Caco-2 (cell line): Measurements from ENCODE around the gene TCF12. TPM values are rescaled to one million over a fixed set of nuclear protein-coding genes. Genes with fewer than 3 reads are reported as not detected.

Experiments
- BruUV-seq: library from RNA; stranded (reverse); fragments of 400-500 nt; replicated peaks from 2 replicates; lab custom pipeline; 2021; lab: Mats Ljungman, UMichigan
- CTCF ChIA-PET: fragments of 300-600 bp; sonication (Branson Sonifier 250); formaldehyde crosslinking; loops from one replicate; lab custom pipeline; 2022; ENCODE audit warnings: antibody characterized with exemption; lab: Charles Lee
- POLR2A ChIA-PET: fragments of 300-600 bp; sonication (Branson Sonifier 250); formaldehyde crosslinking; loops from one replicate; lab custom pipeline; 2022; ENCODE audit warnings: antibody characterized with exemption; lab: Charles Lee
- DNase-seq, 2 experiments: peaks; one replicate each; pipeline versions ENCODE4 v3.0.0 to v3.0.0-alpha.2; 2020 to 2022
- H3K27me3 ChIP-seq: replicated peaks from 2 replicates; pipeline ENCODE4 v1.6.0; 2011; ENCODE audit warnings: low read length; ENCODE audit not compliant: control insufficient read depth, insufficient read depth
- H3K36me3 ChIP-seq: 2 replicates; pipeline ENCODE4 v1.5.1; 2011; ENCODE audit warnings: low read length; ENCODE audit not compliant: control insufficient read depth, insufficient read depth
- H3K4me1 ChIP-seq: fragments of 250-450 bp; sonication (Bioruptor Pico); 2 replicates; pipeline ENCODE4 v1.5.1; 2020; ENCODE audit warnings: mild to moderate bottlenecking
- H3K4me3 ChIP-seq: 2 replicates; pipeline ENCODE4 v1.5.1; 2011; ENCODE audit warnings: low read depth, mild to moderate bottlenecking, control low read depth, low read length
- H3K9me3 ChIP-seq: fragments of 250-450 bp; sonication (Bioruptor Pico); 2 replicates; pipeline ENCODE4 v1.5.1; 2020; ENCODE audit warnings: mild to moderate bottlenecking, moderate library complexity
- H3K27ac Mint-ChIP-seq: one replicate; pipeline ENCODE4 v1.8.0; 2022; ENCODE audit warnings: mixed read lengths; ENCODE audit not compliant: unreplicated experiment
- H3K27me3 Mint-ChIP-seq: one replicate; pipeline ENCODE4 v1.8.0; 2022; ENCODE audit warnings: mixed read lengths; ENCODE audit not compliant: insufficient read depth, unreplicated experiment
- H3K36me3 Mint-ChIP-seq: one replicate; pipeline ENCODE4 v1.8.0; 2022; ENCODE audit warnings: mild to moderate bottlenecking, mixed read lengths; ENCODE audit not compliant: insufficient read depth, unreplicated experiment
- H3K4me1 Mint-ChIP-seq: one replicate; pipeline ENCODE4 v1.8.0; 2022; ENCODE audit warnings: low read depth, mixed read lengths; ENCODE audit not compliant: unreplicated experiment
- H3K4me3 Mint-ChIP-seq: one replicate; pipeline ENCODE4 v1.8.0; 2022; ENCODE audit warnings: mild to moderate bottlenecking, moderate library complexity, mixed read lengths; ENCODE audit not compliant: unreplicated experiment
- H3K9me3 Mint-ChIP-seq: one replicate; pipeline ENCODE4 v1.8.0; 2022; ENCODE audit warnings: mixed read lengths; ENCODE audit not compliant: unreplicated experiment
- CTCF ChIP-seq, 2 experiments: fragments of 200-600 bp in 1 of 2; IDR thresholded peaks; 1 replicate in 1 of 2; 2 replicates in 1 of 2; pipeline versions ENCODE4 v1.5.1 to v1.8.0; 2011 to 2022; ENCODE audit warnings: antibody characterized with exemption in 1 of 2, control low read depth in 1 of 2, inconsistent platforms in 1 of 2, low read depth in 1 of 2, low read length in 1 of 2, mild to moderate bottlenecking in 1 of 2, moderate library complexity in 1 of 2; ENCODE audit not compliant: insufficient read depth in 1 of 2, severe bottlenecking in 1 of 2, unreplicated experiment in 1 of 2
- intact Hi-C: fragments of 100-400 bp; cut with micrococcal nuclease; formaldehyde crosslinking; loops from one replicate; pipeline ENCODE4 v1.10.0; 2022; ENCODE audit not compliant: unreplicated experiment
- total RNA-seq: library from RNA; stranded (reverse); gene quantifications from 2 replicates; pipeline ENCODE4 v1.2.3, GENCODE V29; 2022

The TCF12 gene
- total RNA-seq, 1 experiment from 2014 or later, result 64.4 TPM

DNA sequence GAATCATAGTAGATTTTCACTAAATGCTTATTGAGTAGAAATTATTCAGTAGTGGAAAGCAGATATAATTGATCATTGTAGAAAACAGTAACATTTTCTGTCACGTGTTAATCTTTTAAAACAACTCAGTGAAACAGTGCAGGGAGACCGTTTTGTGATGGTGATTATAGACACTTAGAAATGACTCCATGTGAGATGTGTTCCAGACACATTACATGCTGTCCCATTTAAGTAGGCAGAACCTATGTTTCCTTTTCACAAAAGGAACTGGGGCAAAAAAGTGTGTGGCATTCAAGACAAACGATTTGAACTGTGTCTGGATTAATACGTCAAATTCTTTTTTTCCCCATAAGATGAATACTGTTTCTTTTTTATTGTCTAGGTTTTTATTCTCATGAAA lies 126.5 kb downstream of the TCF12 start:
- no peaks in the 10 kb centered on the region for H3K36me3 Mint-ChIP-seq
- no peaks in the 10 kb centered on the region for H3K9me3 ChIP-seq
- no TSS peak for BruUV-seq
- H3K4me1 Mint-ChIP-seq, result no peaks in the 10 kb centered on the region
- no peaks in the 10 kb centered on the region for H3K4me1 ChIP-seq
- H3K36me3 ChIP-seq, result no peaks in the 10 kb centered on the region
- H3K4me3 Mint-ChIP-seq, result no peak overlapping the region
- no peak overlapping the region for H3K4me3 ChIP-seq
- no peak overlapping the region for H3K27ac Mint-ChIP-seq
- no peaks in the 10 kb centered on the region for H3K27me3 ChIP-seq
- H3K9me3 Mint-ChIP-seq, result no peaks in the 10 kb centered on the region
- intact Hi-C loops, result no loop called here
- ChIA-PET CTCF (no interaction called here), POLR2A (no interaction called here)
- DNase-seq, result no peak
- no peak for TF ChIP-seq CTCF (IDR thresholded peaks at IDR 0.05; ENCODE audit: insufficient read depth in 1 of 2, low read depth in 1 of 2, low read length in 1 of 2, severe bottlenecking in 1 of 2, unreplicated experiment in 1 of 2)
- H3K27me3 Mint-ChIP-seq, result no peaks in the 10 kb centered on the region

- Histone ChIP-seq H3K36me3 (no peaks in the 10 kb centered on the region), H3K4me1 (no peaks in the 10 kb centered on the region), H3K27me3 (no peaks in the 10 kb centered on the region), H3K9me3 (no peaks in the 10 kb centered on the region), H3K4me3 (no peak overlapping the region)
- H3K27me3 Mint-ChIP-seq, result no peaks in the 10 kb centered on the region
- TF ChIP-seq CTCF (IDR thresholded peaks at IDR 0.05; ENCODE audit: insufficient read depth in 1 of 2, low read depth in 1 of 2, low read length in 1 of 2, severe bottlenecking in 1 of 2, unreplicated experiment in 1 of 2), result no peak
- no peak overlapping the region for H3K4me3 Mint-ChIP-seq
- no peaks in the 10 kb centered on the region for H3K9me3 Mint-ChIP-seq
- intact Hi-C loops, result no loop called here
- H3K36me3 Mint-ChIP-seq, result no peaks in the 10 kb centered on the region
- DNase-seq, result no peak
- no peaks in the 10 kb centered on the region for H3K4me1 Mint-ChIP-seq
- ChIA-PET POLR2A (no interaction called here), CTCF (no interaction called here)
- H3K27ac Mint-ChIP-seq, result no peak overlapping the region
- BruUV-seq, result no TSS peak
Measured at GRCh38 chr15:57045741-57046382, 127.4 kb downstream of the TCF12 start.

DNA sequence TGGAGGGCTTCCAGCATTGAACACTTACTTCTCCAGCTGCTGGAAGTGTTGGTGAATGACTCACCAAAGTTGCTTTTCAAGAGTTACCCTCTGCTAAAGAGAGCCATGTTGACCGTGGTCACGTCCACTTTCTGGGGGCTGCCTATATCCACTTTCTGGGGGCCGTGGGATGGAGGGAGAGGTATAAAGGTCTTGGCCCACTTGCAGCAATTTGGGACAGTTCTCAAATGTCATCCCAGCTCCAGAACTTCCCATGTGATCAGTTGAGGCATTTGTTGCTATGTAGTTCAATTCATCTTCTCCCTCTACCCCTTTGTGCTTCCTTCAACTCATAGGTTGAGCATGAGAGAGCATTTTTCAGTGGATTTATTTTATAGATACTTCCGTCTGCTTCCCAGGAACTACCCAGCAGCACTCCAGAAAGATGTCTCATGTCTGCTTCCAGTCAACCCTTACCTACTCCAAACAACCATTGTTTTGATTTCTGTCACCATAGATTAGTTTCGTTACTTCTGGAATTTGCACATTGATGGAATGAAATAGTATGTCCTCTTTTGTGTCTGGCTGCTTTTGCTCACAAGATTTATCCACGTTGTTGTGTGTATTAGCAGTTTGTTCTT lies 130.6 kb downstream of the TCF12 start:
- no peak overlapping the region for H3K4me3 ChIP-seq
- CTCF ChIA-PET, result no interaction called here
- no peak for DNase-seq
- H3K27ac Mint-ChIP-seq, result no peak overlapping the region
- no peak overlapping the region for H3K4me3 Mint-ChIP-seq
- peaks cover 6% of the 10 kb centered on the region for H3K4me1 Mint-ChIP-seq
- no peaks in the 10 kb centered on the region for H3K27me3 Mint-ChIP-seq
- POLR2A ChIA-PET, result no interaction called here
- no peaks in the 10 kb centered on the region for H3K36me3 ChIP-seq
- H3K9me3 Mint-ChIP-seq, result no peaks in the 10 kb centered on the region
- H3K9me3 ChIP-seq, result no peaks in the 10 kb centered on the region
- peaks cover 5% of the 10 kb centered on the region for H3K36me3 Mint-ChIP-seq
- intact Hi-C loops, result no loop called here
- no peak for TF ChIP-seq CTCF (IDR thresholded peaks at IDR 0.05; ENCODE audit: insufficient read depth in 1 of 2, low read depth in 1 of 2, low read length in 1 of 2, severe bottlenecking in 1 of 2, unreplicated experiment in 1 of 2)
- no TSS peak for BruUV-seq
- H3K27me3 ChIP-seq, result no peaks in the 10 kb centered on the region
- H3K4me1 ChIP-seq, result no peaks in the 10 kb centered on the region
